22Rv1 (cell line): ENCODE data around the gene IL20RB.
"Not testable (repeated sequence)": the region's sequence is repeated elsewhere in the genome, so short reads cannot be mapped to it uniquely, and the experiment has no call there.

Source experiments
- H3K27ac ChIP-seq: fragments of 450-650 bp; 2 replicates; pipeline ENCODE4 v1.5.1; 2017
- CTCF ChIP-seq: fragments of 450-650 bp; IDR thresholded peaks from 2 replicates; pipeline ENCODE4 v1.5.1; 2017; ENCODE audit warnings: mild to moderate bottlenecking
- ZFX ChIP-seq: fragments of 450-650 bp; IDR thresholded peaks from 2 replicates; pipeline ENCODE4 v1.6.1; 2017; ENCODE audit warnings: antibody characterized with exemption, borderline replicate concordance

Gene IL20RB

GRCh38 chr3:136962927-136963326 lies 5.1 kb downstream of the IL20RB start:
- H3K27ac ChIP-seq, result no peak overlapping the region
- no peak for TF ChIP-seq ZFX

GRCh38 chr3:136969539-136969938 lies 11.8 kb downstream of the IL20RB start:
- not testable (repeated sequence) for H3K27ac ChIP-seq

- no peak overlapping the region for H3K27ac ChIP-seq
- TF ChIP-seq ZFX, result no peak
- TF ChIP-seq CTCF, result no peak
Observed at GRCh38 chr3:136973352-136973751, 15.6 kb downstream of the IL20RB start.

GRCh38 chr3:136974670-136975069 lies 16.9 kb downstream of the IL20RB start:
- TF ChIP-seq ZFX, result no peak
- TF ChIP-seq CTCF, result no peak

GRCh38 chr3:136979204-136979603 lies 21.4 kb downstream of the IL20RB start:
- TF ChIP-seq CTCF (no peak), ZFX (no peak)
- H3K27ac ChIP-seq, result no peak overlapping the region

More at GRCh38 chr3:136974670-136975069, 16.9 kb downstream of the IL20RB start:
- no peak overlapping the region for H3K27ac ChIP-seq

GRCh38 chr3:136979684-136980083 lies 21.9 kb downstream of the IL20RB start:
- TF ChIP-seq ZFX, result no peak
- H3K27ac ChIP-seq, result no peak overlapping the region

GRCh38 chr3:136982033-136982432 lies 24.2 kb downstream of the IL20RB start:
- H3K27ac ChIP-seq, result no peak overlapping the region
- no peak for TF ChIP-seq ZFX
- no peak for TF ChIP-seq CTCF

- TF ChIP-seq ZFX (no peak), CTCF (no peak)
- H3K27ac ChIP-seq, result no peak overlapping the region
Observed at GRCh38 chr3:136982520-136983138, 24.8 kb downstream of the IL20RB start.

- H3K27ac ChIP-seq, result no peak overlapping the region
Observed at GRCh38 chr3:136984837-136985236, 27.1 kb downstream of the IL20RB start.

GRCh38 chr3:136987398-136987980 lies 29.7 kb downstream of the IL20RB start:
- not testable (repeated sequence) for H3K27ac ChIP-seq

More at GRCh38 chr3:136984837-136985236, 27.1 kb downstream of the IL20RB start:
- TF ChIP-seq ZFX, result no peak
- TF ChIP-seq CTCF, result no peak
